Activated T-helper 17 cell treated with anti-CD3 and anti-CD28 coated beads, Interleukin-2, amount 50 U/mL, for 72 hours (primary cell): ENCODE results near the gene CPLANE1. TPM values are rescaled to one million over a fixed set of nuclear protein-coding genes. Genes with fewer than 3 reads are reported as not detected.
"Not testable (repeated sequence)": the region's sequence is repeated elsewhere in the genome, so short reads cannot be mapped to it uniquely, and the experiment has no call there.

ENCODE experiments used
- ATAC-seq: fragments of 150-1000 bp; cut with Tn5 transposase; replicated peaks from 2 replicates; pipeline ENCODE4 v1.10.0; 2021; ENCODE audit warnings: mild to moderate bottlenecking, moderate library complexity
- H3K27ac Mint-ChIP-seq: one replicate; pipeline ENCODE4 v1.8.0; 2022; ENCODE audit warnings: mixed read lengths
- H3K27me3 Mint-ChIP-seq: one replicate; pipeline ENCODE4 v1.8.0; 2022; ENCODE audit warnings: mixed read lengths
- H3K36me3 Mint-ChIP-seq: one replicate; pipeline ENCODE4 v1.8.0; 2022; ENCODE audit warnings: low read depth, mild to moderate bottlenecking, mixed read lengths
- H3K4me1 Mint-ChIP-seq: one replicate; pipeline ENCODE4 v1.8.0; 2022; ENCODE audit warnings: mixed read lengths
- H3K4me3 Mint-ChIP-seq: one replicate; pipeline ENCODE4 v1.8.0; 2022; ENCODE audit warnings: mild to moderate bottlenecking, mixed read lengths
- H3K9me3 Mint-ChIP-seq: one replicate; pipeline ENCODE4 v1.8.0; 2022; ENCODE audit warnings: mixed read lengths
- total RNA-seq, 2 donors: library from RNA; stranded (reverse); gene quantifications; one replicate each; pipeline ENCODE4 v1.2.3, GENCODE V29; 2022

The CPLANE1 gene
- total RNA-seq = 1 to 10 TPM; 5.8 to 9.0 TPM

GRCh38 chr5:37248970-37249814 lies at the start of gene CPLANE1:
Gene CPLANE1 (minus strand): TSS chr5:37249376. CDS start chr5:37247698, 1,678 bp downstream.
- Mint-ChIP-seq H3K4me3 (peak within 1 kb of the TSS; percentile 86), H3K9me3 (no peaks in the 10 kb centered on the region), H3K36me3 (no peaks in the 10 kb centered on the region), H3K27ac (peak within 1 kb of the TSS; percentile 92), H3K27me3 (no peaks in the 10 kb centered on the region), H3K4me1 (peaks cover 10% of the 10 kb centered on the region)
- ATAC-seq = peak; percentile 89

GRCh38 chr5:37296313-37296712 lies 47.1 kb upstream of the CPLANE1 start:
- H3K9me3 Mint-ChIP-seq, H3K27me3 Mint-ChIP-seq, H3K4me1 Mint-ChIP-seq, H3K4me3 Mint-ChIP-seq, H3K27ac Mint-ChIP-seq, ATAC-seq: not testable (repeated sequence)
- peaks cover 86% of the 10 kb centered on the region for H3K36me3 Mint-ChIP-seq

- no peak overlapping the region for H3K4me3 Mint-ChIP-seq
- no peak overlapping the region for H3K27ac Mint-ChIP-seq
- peaks cover 1% of the 10 kb centered on the region for H3K36me3 Mint-ChIP-seq
- H3K9me3 Mint-ChIP-seq = peaks cover 14% of the 10 kb centered on the region
- no peak for ATAC-seq
- peaks cover 7% of the 10 kb centered on the region for H3K27me3 Mint-ChIP-seq
- H3K4me1 Mint-ChIP-seq = no peaks in the 10 kb centered on the region
These were observed 34.1 kb upstream of the CPLANE1 start for GRCh38 chr5:37283214-37283820.

GRCh38 chr5:37275511-37275910 lies 26.3 kb upstream of the CPLANE1 start:
- peaks cover 14% of the 10 kb centered on the region for H3K9me3 Mint-ChIP-seq
- H3K4me1 Mint-ChIP-seq = no peaks in the 10 kb centered on the region
- no peak for ATAC-seq
- H3K27ac Mint-ChIP-seq = no peak overlapping the region
- H3K4me3 Mint-ChIP-seq = no peak overlapping the region
- no peaks in the 10 kb centered on the region for H3K27me3 Mint-ChIP-seq
- H3K36me3 Mint-ChIP-seq = no peaks in the 10 kb centered on the region

- no peaks in the 10 kb centered on the region for H3K4me1 Mint-ChIP-seq
- no peak for ATAC-seq
- H3K9me3 Mint-ChIP-seq = peaks cover 12% of the 10 kb centered on the region
- H3K27ac Mint-ChIP-seq = no peak overlapping the region
- no peaks in the 10 kb centered on the region for H3K27me3 Mint-ChIP-seq
- no peak overlapping the region for H3K4me3 Mint-ChIP-seq
- no peaks in the 10 kb centered on the region for H3K36me3 Mint-ChIP-seq
These were observed 23.3 kb upstream of the CPLANE1 start for GRCh38 chr5:37272511-37272910.

- not testable (repeated sequence) for H3K4me1 Mint-ChIP-seq, H3K36me3 Mint-ChIP-seq, H3K4me3 Mint-ChIP-seq, H3K27me3 Mint-ChIP-seq, ATAC-seq, H3K27ac Mint-ChIP-seq
- H3K9me3 Mint-ChIP-seq = peaks cover 12% of the 10 kb centered on the region
These were observed 18.9 kb upstream of the CPLANE1 start for GRCh38 chr5:37268100-37268499.

- Mint-ChIP-seq H3K4me1 (no peaks in the 10 kb centered on the region), H3K27ac (no peak overlapping the region), H3K9me3 (no peaks in the 10 kb centered on the region), H3K27me3 (no peaks in the 10 kb centered on the region), H3K36me3 (no peaks in the 10 kb centered on the region), H3K4me3 (no peak overlapping the region)
- no peak for ATAC-seq
These were observed 6.7 kb upstream of the CPLANE1 start for GRCh38 chr5:37255774-37256358.

GRCh38 chr5:37254581-37254980 lies 5.4 kb upstream of the CPLANE1 start:
- ATAC-seq = no peak
- Mint-ChIP-seq H3K4me3 (no peak overlapping the region), H3K9me3 (no peaks in the 10 kb centered on the region), H3K27ac (no peak overlapping the region), H3K36me3 (no peaks in the 10 kb centered on the region), H3K4me1 (peaks cover 8% of the 10 kb centered on the region), H3K27me3 (no peaks in the 10 kb centered on the region)

GRCh38 chr5:37251665-37252064 lies 2.5 kb upstream of the CPLANE1 start:
- no peaks in the 10 kb centered on the region for H3K27me3 Mint-ChIP-seq
- H3K4me3 Mint-ChIP-seq = no peak overlapping the region
- peaks cover 10% of the 10 kb centered on the region for H3K4me1 Mint-ChIP-seq
- no peak overlapping the region for H3K27ac Mint-ChIP-seq
- H3K36me3 Mint-ChIP-seq = no peaks in the 10 kb centered on the region
- no peaks in the 10 kb centered on the region for H3K9me3 Mint-ChIP-seq
- no peak for ATAC-seq

- Mint-ChIP-seq H3K9me3 (no peaks in the 10 kb centered on the region), H3K4me1 (peaks cover 10% of the 10 kb centered on the region), H3K27me3 (no peaks in the 10 kb centered on the region), H3K36me3 (no peaks in the 10 kb centered on the region), H3K27ac (peak overlapping the region; percentile 92), H3K4me3 (peak overlapping the region; percentile 86)
- ATAC-seq = no peak
These were observed 614 bp upstream of the CPLANE1 start for GRCh38 chr5:37249815-37250164.

- Mint-ChIP-seq H3K4me3 (peak overlapping the region; percentile 86), H3K27me3 (no peaks in the 10 kb centered on the region), H3K36me3 (no peaks in the 10 kb centered on the region), H3K27ac (peak overlapping the region; percentile 33), H3K9me3 (no peaks in the 10 kb centered on the region), H3K4me1 (peaks cover 10% of the 10 kb centered on the region)
- ATAC-seq = no peak
These were observed 681 bp downstream of the CPLANE1 start for GRCh38 chr5:37248421-37248969.

- peaks cover 5% of the 10 kb centered on the region for H3K36me3 Mint-ChIP-seq
- ATAC-seq = no peak
- peak overlapping the region; percentile 86 for H3K4me3 Mint-ChIP-seq
- no peak overlapping the region for H3K27ac Mint-ChIP-seq
- H3K4me1 Mint-ChIP-seq = peaks cover 10% of the 10 kb centered on the region
- no peaks in the 10 kb centered on the region for H3K27me3 Mint-ChIP-seq
- no peaks in the 10 kb centered on the region for H3K9me3 Mint-ChIP-seq
These were observed 1.7 kb downstream of the CPLANE1 start for GRCh38 chr5:37247496-37247895.

GRCh38 chr5:37247036-37247435 lies 2.1 kb downstream of the CPLANE1 start:
- no peaks in the 10 kb centered on the region for H3K9me3 Mint-ChIP-seq
- ATAC-seq = no peak

GRCh38 chr5:37234288-37234687 lies 14.9 kb downstream of the CPLANE1 start:
- Mint-ChIP-seq H3K4me1 (no peaks in the 10 kb centered on the region), H3K27me3 (no peaks in the 10 kb centered on the region), H3K36me3 (peaks cover 49% of the 10 kb centered on the region), H3K4me3 (no peak overlapping the region), H3K9me3 (peaks cover 13% of the 10 kb centered on the region), H3K27ac (no peak overlapping the region)
- ATAC-seq = no peak

More at GRCh38 chr5:37247036-37247435, 2.1 kb downstream of the CPLANE1 start:
- Mint-ChIP-seq H3K4me3 (peak overlapping the region; percentile 86), H3K27me3 (no peaks in the 10 kb centered on the region), H3K36me3 (peaks cover 5% of the 10 kb centered on the region), H3K4me1 (peaks cover 10% of the 10 kb centered on the region), H3K27ac (no peak overlapping the region)

GRCh38 chr5:37226377-37226776 lies 22.8 kb downstream of the CPLANE1 start:
- Mint-ChIP-seq H3K27me3 (no peaks in the 10 kb centered on the region), H3K4me1 (no peaks in the 10 kb centered on the region), H3K36me3 (peaks cover 33% of the 10 kb centered on the region), H3K9me3 (no peaks in the 10 kb centered on the region), H3K27ac (no peak overlapping the region), H3K4me3 (no peak overlapping the region)
- no peak for ATAC-seq
